Stimulated activated CD4-positive, alpha-beta T cell treated with anti-CD3 and anti-CD28 coated beads, Interleukin-4, amount 100 ng/mL, for 4 hours (primary cell): ENCODE results near the gene JARID2.
A peak's percentile ranks its signal among the peaks of the same experiment; 100 is the strongest.
"Not testable (repeated sequence)": the region's sequence is repeated elsewhere in the genome, so short reads cannot be mapped to it uniquely, and the experiment has no call there.

Experiments
- DNase-seq, 2 experiments: peaks; one replicate each; pipeline ENCODE4 v3.0.0-alpha.2; 2020

Gene JARID2

DNA sequence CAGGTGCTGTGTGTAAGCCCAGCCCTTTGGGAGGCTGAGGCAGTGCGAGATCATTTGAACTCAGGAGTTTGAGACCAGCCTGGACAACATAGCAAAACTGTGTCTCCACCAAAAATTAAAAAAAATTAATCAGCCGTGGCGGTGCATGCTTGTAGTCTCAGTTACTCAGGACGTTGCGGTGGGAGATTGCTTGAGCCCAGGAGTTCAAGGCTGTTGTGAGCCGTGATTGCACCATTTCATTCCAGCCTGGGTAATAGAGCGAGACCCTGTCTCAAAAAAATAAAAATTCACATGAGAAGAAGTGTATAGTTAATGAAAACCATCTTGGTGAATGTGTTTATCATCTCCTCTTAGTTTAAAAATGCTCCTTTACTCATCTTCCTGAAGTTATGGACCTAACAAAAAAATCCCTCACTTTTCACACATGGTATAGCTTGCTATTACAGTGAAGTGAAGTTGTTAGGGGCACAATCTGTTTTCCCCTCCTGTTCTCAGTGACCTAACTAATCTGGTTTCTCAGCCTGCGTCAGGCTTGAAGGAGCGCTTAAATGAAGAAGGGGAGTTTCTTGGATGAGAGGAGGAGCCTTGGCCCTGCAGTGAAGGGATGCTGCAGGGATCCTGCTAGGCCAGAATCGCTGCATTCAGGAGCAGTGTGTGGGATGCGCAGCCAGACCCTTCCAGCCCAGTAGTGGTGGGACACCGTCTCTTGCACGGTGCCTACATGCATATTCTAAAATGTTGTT, 45.3 kb downstream of the JARID2 start:
- DNase-seq: no peak

DNA sequence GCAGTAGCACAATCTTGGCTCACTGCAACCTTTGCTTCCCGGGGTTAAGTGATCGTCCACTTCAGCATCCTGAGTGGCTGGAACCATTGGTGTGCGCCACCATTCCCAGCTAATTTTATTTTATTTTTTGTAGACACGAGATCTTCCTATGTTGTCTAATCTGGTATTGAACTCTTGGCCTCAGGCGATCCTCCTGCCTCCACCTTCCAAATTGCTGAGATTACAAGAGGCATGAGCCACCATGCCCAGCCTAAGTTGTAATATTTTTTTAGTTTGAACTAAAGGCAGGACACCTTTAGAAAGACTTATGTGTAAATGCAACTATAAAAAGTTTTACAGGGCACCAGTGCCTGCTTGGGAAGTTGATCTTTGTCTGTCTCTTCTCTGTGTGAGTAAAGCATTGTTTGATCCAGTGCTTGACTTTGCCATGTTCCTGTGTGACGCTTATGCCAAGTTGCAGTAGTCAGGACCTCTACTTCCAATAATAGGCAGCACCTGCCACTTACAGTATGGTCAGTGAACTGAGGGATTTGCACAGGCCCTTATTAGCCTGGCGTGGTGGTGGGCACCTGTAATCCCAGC, 46.9 kb downstream of the JARID2 start:
- DNase-seq: no peak

GRCh38 chr6:15293674-15294073, 47.8 kb downstream of the JARID2 start:
- DNase-seq: no peak

DNA sequence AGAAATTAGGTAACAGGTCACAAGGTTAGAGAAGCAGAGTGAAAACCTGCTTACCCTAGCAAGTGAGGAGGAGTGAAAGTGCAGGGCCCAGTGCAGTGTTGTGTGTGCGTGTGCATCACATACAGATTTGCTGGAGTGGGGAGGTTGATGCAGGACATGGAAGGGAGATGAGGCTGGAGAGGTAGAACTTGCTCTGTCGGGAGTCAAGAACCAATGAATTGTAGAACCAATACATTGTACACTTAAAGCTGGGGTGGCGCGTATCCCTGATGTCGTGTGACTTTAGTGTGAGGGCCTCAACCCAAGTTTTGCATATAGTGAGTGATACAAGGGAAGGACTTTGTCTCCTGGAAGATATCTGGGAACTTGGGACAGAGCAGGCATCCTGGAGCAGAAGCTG, 48.6 kb downstream of the JARID2 start:
- DNase-seq: no peak

GRCh38 chr6:15296249-15296648, 50.4 kb downstream of the JARID2 start:
- no peak for DNase-seq

DNA sequence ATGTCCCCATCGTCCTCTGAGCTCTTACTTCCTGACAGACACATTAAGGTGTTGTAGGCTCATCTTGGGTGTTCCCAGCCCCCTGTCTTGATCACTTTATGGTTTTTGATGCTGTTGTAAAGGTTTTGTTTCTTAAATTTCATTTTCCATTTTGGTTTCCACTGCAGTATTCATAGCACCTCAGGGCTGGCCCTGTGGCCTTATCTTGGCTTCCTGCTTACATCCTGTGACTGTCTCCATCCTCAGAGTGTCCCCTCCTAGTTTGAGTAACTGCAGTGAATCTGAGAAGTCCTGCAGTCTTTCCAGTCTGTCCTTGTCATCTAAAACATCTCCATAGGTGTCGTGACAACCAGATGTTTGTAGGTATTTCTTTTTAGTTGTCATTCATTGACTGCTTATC, 50.9 kb downstream of the JARID2 start:
- no peak for DNase-seq

DNA sequence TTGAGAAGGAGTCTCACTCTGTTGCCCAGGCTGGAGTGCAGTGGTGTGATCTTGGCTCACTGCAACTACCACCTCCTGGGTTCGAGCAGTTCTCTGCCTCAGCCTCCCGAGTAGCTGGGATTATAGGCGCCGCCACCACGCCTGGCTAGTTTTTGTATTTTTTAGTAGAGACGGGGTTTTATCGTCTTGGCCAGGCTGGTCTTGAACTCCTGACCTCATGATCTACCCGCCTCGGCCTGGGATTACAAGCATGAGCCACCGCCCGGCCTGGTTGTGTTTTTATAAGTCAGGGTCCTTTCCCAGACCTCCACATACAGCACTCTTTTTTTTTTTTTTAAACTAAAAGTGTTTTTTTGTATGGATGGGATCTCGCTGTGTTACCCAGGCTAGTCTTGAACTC, 51.3 kb downstream of the JARID2 start:
- DNase-seq: not testable (repeated sequence)

GRCh38 chr6:15297895-15298590, 52.2 kb downstream of the JARID2 start:
- no peak for DNase-seq

GRCh38 chr6:15299430-15300131, 53.7 kb downstream of the JARID2 start:
- DNase-seq: peak; percentile 16 to 26

DNA sequence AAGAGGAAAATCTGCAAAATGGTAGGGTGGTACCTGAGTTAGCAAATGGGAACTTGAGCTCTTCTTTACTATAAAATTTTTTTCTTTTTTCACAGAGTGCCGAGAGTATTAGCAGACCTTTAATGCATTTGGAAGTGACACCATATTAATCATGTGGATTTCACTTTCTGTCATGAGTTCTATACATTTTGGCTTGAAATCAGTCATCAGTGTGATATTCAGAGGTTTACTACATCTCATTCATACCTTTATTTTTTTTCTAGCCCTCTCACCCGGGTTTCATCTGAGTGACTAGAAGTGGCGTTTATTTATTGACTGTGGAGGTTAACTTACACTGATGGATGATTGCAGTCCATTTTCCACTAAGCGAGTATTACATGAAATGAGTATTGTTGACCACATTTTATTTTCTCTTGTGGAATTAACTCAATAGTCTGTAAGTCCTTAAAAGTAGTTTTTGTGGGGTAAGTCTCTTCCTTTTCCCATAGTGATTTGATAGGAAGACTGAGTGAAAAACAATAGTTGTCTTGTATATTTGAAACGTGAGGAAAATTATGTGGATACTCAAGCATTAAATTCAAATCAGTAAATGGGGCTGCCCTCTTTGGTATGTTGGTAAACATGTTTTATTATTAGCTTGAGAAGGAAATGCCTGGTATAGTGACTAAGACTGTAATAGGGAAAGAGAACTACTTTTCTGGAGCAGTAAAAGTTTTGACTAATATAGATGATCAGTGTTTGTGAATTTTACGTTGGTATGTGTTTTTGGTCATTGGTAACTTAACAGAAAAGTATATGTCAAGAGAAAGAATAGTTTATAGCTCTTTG, 55.5 kb downstream of the JARID2 start:
- DNase-seq: no peak

DNA sequence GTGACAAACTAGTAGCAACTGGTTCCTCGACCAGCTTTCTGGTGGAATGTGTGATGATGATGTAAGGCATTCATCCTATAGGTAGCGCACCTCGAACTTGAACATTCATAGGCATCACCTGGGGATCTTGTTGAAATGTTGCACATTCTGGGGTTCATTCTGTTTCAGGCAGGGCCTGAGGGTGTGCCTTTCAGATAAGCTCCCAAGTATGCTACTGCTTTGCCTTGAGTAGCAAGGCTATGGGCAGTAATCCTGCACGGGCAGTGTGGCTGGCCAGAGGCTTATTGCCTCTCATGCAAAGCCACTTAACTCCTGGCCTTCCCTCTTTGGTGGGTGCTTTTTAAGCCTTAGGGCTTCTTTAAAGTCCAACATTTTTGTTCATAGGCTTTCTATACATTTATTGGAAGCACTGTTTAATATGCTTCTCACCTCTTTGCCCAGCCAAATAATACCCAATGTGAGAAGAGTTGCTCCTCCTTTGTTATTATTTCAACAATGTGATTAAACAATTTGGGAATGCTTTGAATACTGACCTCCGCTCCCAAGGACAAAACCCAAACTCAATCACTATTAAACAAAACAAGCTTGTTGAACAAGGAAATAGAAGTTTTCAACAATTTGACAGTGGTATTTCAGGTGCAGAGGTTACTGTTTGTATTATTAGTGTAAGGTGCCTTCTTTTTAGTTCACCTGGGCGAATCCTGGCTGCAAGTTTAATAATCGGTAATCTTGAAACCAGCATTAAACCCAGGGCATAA, 57.5 kb downstream of the JARID2 start:
- DNase-seq: no peak

DNA sequence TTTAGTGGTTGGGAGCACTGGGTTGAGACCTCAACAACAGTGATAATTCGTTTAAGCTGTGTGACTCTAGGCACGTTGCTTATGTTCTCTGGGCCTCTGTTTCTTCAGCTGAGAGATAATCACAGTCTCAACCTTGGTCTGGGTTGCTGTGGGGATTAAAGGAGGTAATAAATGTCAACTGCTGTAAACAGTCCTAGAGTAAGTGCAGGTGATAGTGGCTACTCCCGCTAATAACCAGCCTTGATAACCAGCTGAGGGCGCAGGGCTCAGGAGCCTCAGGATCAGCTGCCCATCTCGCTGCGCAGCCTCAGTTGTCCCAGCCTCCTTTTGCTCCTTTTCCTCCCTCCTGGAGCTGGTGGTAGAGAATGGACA, 58.0 kb downstream of the JARID2 start:
- DNase-seq: no peak

GRCh38 chr6:15304337-15305042, 58.6 kb downstream of the JARID2 start:
- DNase-seq: no peak

GRCh38 chr6:15305496-15305895, 59.6 kb downstream of the JARID2 start:
- no peak for DNase-seq

- DNase-seq: no peak
Observed at GRCh38 chr6:15305909-15306308, 60.0 kb downstream of the JARID2 start.

- DNase-seq: no peak
Observed at GRCh38 chr6:15308435-15309213, 62.8 kb downstream of the JARID2 start.

DNA sequence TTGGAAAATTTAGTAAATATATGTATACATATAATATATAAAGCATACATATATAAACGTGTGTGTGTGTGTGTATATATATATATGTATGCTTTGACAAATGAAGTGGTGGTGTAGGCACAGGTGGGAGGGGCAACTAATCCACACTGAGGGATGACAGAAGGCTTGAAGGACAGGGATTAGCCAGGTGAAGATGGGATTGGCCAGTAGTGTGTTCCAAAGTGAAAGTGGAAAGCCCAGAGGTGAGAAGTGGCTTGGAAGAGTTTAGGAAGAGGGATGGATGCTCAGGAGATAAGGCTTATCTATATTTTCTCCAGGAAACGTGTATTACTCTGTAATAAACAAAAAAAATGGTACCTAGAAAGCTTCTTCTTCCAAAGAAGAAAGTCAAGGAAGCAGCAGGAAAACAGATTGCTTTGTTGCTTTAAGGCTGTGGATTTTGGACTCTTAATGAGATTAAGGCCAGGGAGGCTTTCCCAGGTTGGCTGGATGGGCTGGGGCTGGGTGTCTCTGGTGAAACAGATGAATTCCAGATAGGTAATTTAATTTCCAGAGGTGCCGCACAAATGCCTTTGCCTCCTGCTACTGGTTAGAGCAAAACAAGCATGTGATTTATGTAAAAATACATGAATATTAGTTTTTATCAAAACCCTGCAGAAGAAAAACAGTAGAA, 63.9 kb downstream of the JARID2 start:
- DNase-seq: no peak

DNA sequence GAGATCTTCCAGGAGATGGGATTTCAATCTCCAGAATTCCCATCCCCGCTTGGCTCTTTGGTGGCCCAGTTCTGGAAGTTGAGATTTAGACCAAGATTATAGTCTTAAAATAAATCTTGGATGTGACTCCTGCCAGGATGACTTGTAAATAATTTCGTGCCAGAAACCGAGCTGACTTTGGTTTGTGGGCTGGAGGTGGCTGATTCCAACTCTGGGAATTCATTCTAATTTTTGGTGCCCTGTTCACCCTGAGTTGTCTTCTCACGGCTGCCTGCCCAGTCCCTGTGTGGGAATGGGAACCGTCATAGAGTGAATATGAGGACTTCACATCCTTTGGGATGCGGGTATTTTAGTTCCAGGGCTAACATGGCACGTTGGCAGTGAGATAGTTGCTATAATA, 64.8 kb downstream of the JARID2 start:
- DNase-seq: no peak

- no peak for DNase-seq
Observed at GRCh38 chr6:15312500-15312899, 66.6 kb downstream of the JARID2 start.

DNA sequence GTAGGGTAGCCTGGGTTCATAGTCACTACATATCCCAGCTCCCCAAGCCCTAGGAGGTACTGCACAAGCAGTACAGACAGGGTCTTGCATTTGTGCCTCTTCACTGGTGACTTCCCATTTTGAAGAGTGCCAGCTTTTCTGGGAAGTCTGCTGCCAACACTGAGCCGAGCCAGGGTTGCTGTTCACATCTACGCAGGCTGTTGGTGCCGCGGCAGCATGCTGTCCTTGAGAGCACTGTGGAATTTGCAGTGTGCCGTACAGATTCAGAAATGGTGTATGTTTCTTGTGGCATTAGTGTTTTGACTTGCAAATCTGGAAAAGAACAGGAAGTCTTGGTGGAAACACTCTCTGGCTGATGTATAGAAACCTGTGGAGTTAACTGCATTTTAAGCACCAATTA, 67.5 kb downstream of the JARID2 start:
- no peak for DNase-seq
